Renal pelvis (tissue), 4 donors: ENCODE results near the gene ATP9A. TPM values are rescaled to one million over a fixed set of nuclear protein-coding genes. Genes with fewer than 3 reads are reported as not detected.
"Not testable (repeated sequence)": the region's sequence is repeated elsewhere in the genome, so short reads cannot be mapped to it uniquely, and the experiment has no call there.

Source experiments
- DNase-seq: peaks from one replicate; pipeline ENCODE4 v3.0.0-alpha.2; 2013
- polyA plus RNA-seq, 3 donors: library from polyadenylated mRNA; unstranded; fragments of 120-200 nt; gene quantifications; one replicate each; pipeline ENCODE4 v1.2.1, GENCODE V29; 2013; ENCODE audit not compliant: insufficient read length in 3 of 3

ATP9A gene
- polyA plus RNA-seq, 3 donors = 55.8 to 60.1 (median 56.9) TPM

DNA sequence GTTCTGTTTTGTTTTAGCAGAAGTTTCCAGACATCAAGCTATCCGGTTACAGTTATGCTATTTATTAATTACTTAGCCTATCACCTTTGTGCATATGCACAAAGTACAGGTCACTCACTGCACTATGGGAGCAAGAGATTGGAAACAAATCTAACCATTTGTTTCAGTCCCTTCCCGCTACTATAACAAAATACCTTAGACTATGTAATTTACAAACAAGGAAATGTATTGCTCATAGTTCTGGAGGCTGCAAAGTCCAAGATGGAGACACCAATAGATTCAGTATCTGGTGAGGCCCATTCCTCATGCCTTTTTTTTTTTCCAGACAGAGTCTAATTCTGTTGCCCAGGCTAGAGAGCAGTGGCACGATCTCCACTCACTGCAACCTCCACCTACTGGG is 35.1 kb downstream of the ATP9A start:
- no peak for DNase-seq

GRCh38 chr20:51732096-51732791 is 35.9 kb downstream of the ATP9A start:
- DNase-seq = no peak

GRCh38 chr20:51731731-51732095 is 36.5 kb downstream of the ATP9A start:
- no peak for DNase-seq

DNA sequence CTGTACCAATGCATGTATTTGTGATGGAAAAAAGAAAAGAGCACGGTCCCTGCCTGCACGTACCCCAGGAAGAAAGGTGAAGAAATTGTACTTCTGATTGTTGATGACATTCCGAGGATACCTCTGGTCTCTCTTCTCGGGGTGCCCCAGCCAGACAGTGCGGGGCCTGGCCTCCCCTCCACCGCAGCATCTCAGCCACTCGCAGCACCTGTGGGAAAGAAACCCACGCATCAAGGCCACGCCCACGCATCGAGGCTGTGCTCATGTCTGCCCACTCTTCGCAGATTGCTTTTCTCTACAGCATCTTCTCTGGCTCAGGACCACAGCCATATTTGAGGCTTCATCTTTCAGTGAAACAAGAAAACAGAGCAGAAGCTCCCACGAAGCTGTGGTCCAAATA is 38.4 kb downstream of the ATP9A start:
- no peak for DNase-seq

GRCh38 chr20:51728737-51729136 is 39.5 kb downstream of the ATP9A start:
- no peak for DNase-seq

DNA sequence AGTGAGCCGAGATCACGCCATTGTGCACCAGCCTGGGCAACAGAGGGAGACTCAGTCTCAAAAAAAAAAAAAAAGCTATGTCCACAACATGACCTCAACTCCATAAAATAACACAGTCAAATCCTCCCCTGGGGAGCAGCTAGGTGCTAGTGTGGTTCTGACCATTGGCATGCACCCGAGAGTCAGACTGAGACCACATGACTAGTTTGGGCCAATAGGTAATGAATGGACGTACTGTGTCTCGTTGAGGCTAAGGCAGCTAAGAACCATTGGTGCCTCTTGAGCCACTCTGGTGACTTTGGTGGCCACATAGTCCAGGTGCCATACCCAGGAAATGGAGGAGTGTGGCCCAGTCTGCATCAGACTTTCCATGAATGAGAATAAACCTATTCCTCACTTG is 40.3 kb downstream of the ATP9A start:
- DNase-seq = no peak

DNA sequence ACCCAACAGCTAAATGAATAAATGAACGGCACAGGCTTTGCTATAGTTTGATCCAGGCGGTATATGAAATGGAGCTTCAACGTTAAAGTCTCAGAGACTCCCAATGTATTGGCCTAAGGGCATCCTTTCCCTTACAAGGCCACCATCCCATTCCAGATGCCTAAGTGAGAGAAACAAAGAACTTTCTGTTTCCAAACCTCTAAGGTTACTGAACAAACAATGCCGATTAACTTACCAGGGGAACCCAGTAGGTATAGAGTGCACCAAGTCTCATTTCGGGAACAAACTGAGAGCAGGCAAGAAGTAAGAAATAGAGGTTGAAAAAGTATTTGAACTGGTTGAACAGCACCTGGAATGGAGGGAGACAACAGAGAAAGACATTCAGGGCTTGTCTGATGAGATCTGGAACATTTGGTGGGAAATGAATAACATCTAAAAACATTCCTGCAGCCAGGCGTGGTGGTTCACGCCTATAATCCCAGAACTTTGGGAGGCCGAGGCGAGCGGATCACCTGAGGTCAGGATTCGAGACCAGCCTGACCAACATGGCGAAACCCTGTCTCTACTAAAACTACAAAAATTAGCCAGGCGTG is 42.5 kb downstream of the ATP9A start:
- no peak for DNase-seq

DNA sequence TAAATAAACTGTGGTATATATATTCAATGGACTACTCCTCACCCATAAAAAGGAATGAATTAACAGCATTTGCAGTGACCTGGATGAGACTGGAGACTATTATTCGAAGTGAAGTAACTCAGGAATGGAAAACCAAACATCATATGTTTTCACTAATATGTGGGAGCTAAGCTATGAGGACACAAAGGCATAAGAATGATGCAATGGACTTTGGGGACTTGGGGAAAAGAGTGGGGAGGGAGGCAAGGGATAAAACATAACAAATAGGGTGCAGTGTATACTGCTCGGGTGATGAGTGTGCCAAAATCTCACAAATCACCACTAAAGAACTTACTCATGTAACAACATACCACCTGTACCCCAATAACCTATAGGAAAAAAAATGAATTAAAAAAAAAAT is 45.2 kb downstream of the ATP9A start:
- DNase-seq = not testable (repeated sequence)

DNA sequence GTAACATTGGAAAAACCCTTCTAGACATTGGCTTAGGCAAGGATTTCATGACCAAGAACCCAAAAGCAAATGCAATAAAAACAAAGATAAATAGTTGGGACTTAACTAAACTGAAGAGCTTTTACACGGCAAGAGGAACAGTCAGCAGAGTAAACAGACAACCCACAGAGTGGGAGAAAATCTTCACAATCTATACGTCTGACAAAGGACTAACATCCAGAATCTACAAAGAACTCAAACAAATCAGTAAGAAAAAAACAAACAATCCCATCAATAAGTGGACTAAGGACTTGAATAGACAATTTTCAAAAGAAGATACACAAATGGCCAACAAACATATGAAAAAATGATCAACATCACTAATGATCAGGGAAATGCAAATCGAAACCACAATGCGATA is 45.9 kb downstream of the ATP9A start:
- DNase-seq = not testable (repeated sequence)

GRCh38 chr20:51720854-51721253 is 47.3 kb downstream of the ATP9A start:
- DNase-seq = no peak

- DNase-seq = no peak
Measured at GRCh38 chr20:51720384-51720783, 47.8 kb downstream of the ATP9A start.

DNA sequence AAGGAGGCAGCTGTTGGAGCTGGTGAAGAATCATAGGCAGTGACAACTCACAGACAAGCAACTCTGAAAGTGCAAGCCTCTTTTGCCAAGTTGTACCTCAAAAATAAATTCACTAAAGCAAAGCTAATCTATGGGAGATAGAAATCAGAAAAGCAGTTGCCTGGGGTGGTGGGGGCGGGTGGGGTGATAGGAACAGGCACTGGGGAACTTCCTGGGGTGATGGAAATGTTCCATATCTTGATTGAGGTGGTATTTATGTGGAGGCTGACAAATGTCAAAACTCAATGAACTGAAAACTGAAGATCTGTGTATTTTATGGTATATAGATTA is 52.4 kb downstream of the ATP9A start:
- no peak for DNase-seq

GRCh38 chr20:51715163-51715855 is 52.9 kb downstream of the ATP9A start:
- DNase-seq = no peak

DNA sequence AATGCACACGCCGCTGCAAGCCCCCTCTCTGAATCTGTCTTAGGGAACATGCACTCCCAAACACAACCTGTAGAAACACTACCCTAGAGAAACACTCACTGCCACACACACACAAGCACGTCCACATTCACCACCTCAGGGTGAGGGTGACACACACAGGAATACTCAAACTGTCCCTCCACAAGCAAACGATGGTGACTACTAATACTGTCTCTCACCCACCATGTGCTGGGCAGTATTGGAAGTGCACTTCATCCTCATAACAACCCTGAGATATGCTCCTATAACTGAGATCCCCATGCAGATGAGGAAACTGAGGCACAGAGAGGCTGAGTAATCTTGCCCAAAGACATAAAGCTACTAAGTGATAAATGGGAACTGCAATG is 55.0 kb downstream of the ATP9A start:
- no peak for DNase-seq

- DNase-seq = no peak
Measured at GRCh38 chr20:51712501-51713212, 55.5 kb downstream of the ATP9A start.

DNA sequence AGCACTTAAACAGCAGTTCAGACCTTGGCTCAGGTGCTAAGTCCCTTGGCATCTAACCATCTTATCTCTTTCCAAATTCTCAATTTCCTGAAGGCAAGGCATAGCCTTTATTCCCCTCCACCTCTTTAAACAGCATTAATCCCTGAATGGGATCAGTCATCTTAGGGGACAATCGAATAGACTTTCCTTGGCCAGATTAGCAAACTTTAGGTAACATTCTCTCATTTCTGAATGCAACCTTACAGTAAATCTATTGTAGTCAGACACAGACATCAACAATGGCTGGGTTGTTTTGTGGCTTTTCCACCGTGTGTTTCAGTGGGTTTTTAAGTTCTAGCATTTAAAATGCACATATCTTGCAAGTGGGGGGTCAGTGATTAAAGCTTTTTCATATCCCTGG is 56.8 kb downstream of the ATP9A start:
- DNase-seq = no peak

GRCh38 chr20:51710361-51710894 is 57.8 kb downstream of the ATP9A start:
- no peak for DNase-seq

DNA sequence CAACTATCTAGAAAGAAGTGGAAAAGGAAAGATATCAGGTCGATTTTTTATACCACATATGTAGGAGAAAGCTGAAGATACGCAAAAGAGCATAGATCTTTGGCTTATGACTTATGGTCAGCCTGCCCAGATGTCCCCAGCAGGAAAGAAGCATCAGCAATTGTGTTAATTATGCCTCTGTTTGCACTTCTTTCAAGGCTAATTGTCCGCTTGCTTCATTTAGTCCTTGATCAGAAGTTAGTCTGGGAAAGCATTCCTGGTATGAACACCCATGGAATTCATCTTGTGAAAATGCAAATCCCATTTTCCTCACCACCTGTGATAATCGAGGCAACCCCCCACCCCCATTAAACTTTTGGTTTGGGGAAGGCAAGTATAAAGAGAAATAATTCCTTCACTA is 62.8 kb downstream of the ATP9A start:
- DNase-seq = no peak

- DNase-seq = peak; percentile 71
Measured at GRCh38 chr20:51703400-51704287, 64.5 kb downstream of the ATP9A start.

- no peak for DNase-seq
Measured at GRCh38 chr20:51702556-51702955, 65.6 kb downstream of the ATP9A start.

DNA sequence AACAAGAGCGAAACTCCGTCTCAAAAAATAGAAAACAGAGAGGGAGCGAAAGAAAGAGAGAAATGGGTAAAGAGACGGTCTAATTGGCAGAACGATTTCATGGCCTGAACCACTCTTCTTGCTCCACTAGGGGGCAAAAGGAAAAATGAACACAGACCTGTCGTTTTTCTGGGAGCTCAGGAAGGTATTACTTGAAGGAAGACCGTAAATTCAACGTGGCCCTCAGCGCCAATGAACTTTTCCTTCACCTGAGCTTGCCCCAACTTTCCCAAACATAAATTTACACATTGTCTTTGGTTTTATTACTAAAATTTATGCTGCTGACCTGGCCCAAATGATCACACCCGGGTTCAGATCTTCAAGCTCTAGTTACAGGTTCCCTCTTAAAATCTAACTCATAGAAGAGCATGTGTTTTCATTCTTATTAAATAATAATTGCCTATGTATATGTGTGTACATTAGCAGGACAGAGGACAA is 67.3 kb downstream of the ATP9A start:
- DNase-seq = peak; percentile 61
